GM21717 (cell line): ENCODE measurements around the gene PLEK.
"Not testable (repeated sequence)": the region's sequence is repeated elsewhere in the genome, so short reads cannot be mapped to it uniquely, and the experiment has no call there.

Experiments
- ATAC-seq: cut with Tn5 transposase; IDR thresholded peaks from one replicate; pipeline ENCODE4 v1.9.1; 2021; ENCODE audit warnings: mild to moderate bottlenecking, moderate library complexity; ENCODE audit not compliant: unreplicated experiment

Gene PLEK

GRCh38 chr2:68352651-68353391 is 12.3 kb upstream of the PLEK start:
- no peak for ATAC-seq

- ATAC-seq = no peak
These were observed 8.4 kb upstream of the PLEK start for GRCh38 chr2:68356599-68357239.

GRCh38 chr2:68357605-68358337 is 7.3 kb upstream of the PLEK start:
- peak; percentile 39 for ATAC-seq

- ATAC-seq = no peak
These were observed 5.2 kb upstream of the PLEK start for GRCh38 chr2:68359889-68360288.

- peak; percentile 51 for ATAC-seq
These were observed 3.0 kb upstream of the PLEK start for GRCh38 chr2:68362069-68362468.

- peak; percentile 3 for ATAC-seq
These were observed 2.3 kb upstream of the PLEK start for GRCh38 chr2:68362749-68363148.

GRCh38 chr2:68363721-68364120 is 1.4 kb upstream of the PLEK start:
- ATAC-seq = no peak

- no peak for ATAC-seq
These were observed 1.0 kb downstream of the PLEK start for GRCh38 chr2:68366083-68366560.

- no peak for ATAC-seq
These were observed 3.0 kb downstream of the PLEK start for GRCh38 chr2:68367953-68368653.

- ATAC-seq = no peak
These were observed 3.7 kb downstream of the PLEK start for GRCh38 chr2:68368654-68369336.

GRCh38 chr2:68369337-68369734 is 4.3 kb downstream of the PLEK start:
- ATAC-seq = no peak

- ATAC-seq = no peak
These were observed 6.1 kb downstream of the PLEK start for GRCh38 chr2:68371138-68371537.

- no peak for ATAC-seq
These were observed 6.5 kb downstream of the PLEK start for GRCh38 chr2:68371581-68371980.

GRCh38 chr2:68372485-68372884 is 7.4 kb downstream of the PLEK start:
- no peak for ATAC-seq

GRCh38 chr2:68374184-68374583 is 9.1 kb downstream of the PLEK start:
- ATAC-seq = no peak

GRCh38 chr2:68375582-68375981 is 10.5 kb downstream of the PLEK start:
- ATAC-seq = no peak

GRCh38 chr2:68377137-68377780 is 12.2 kb downstream of the PLEK start:
- peak; percentile 37 for ATAC-seq

GRCh38 chr2:68378779-68379178 is 13.7 kb downstream of the PLEK start:
- ATAC-seq = not testable (repeated sequence)

GRCh38 chr2:68379184-68379708 is 14.2 kb downstream of the PLEK start:
- no peak for ATAC-seq

- ATAC-seq = no peak
These were observed 18.7 kb downstream of the PLEK start for GRCh38 chr2:68383778-68384177.
